ENCODE results near the gene HERC4. TPM values are rescaled to one million over a fixed set of nuclear protein-coding genes. Genes with fewer than 3 reads are reported as not detected.

HERC4 gene
- total and polyA plus RNA-seq, 2 donors (not counting 1 experiment from before 2014, with no cell fraction given): 53.1 to 140 TPM

DNA sequence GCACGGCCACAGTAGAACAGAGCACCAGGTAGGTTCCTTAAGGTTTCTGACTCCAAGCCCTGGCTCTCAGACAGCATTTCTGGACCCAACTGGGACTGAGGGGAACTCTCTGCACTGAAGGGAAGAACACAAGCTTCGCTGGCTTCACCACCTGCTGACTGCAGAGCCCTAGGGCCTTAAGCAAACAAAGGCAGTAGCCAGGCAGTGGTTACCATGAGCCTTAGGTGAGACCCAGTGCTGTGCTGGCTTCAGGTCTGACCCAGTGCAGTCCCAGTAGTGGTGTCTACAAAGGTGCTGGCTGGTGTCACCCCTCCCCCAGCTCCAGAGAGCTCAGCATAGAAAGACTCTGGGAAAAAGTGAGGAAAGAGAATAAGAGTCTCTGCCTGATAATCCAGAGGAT lies 131.2 kb downstream of the HERC4 start:
- Histone ChIP-seq H3K27me3 (ENCODE audit: control insufficient read depth, insufficient read depth, low read length) (no peaks in the 10 kb centered on the region), H3K9ac (ENCODE audit: insufficient read depth, low read length) (no peak overlapping the region), H2AFZ (ENCODE audit: low read length) (no peak overlapping the region), H3K4me3 (replicated peaks in 1 of 4; ENCODE audit: control extremely low read depth in 1 of 4, insufficient read depth in 1 of 4, low read depth in 3 of 4, low read length in 4 of 4) (no peak overlapping the region), H3K9me3 (ENCODE audit: control insufficient read depth, insufficient read depth, low read depth, low read length) (no peaks in the 10 kb centered on the region), H3K4me1 (ENCODE audit: control insufficient read depth, extremely low read depth, insufficient read depth, low read length) (no peaks in the 10 kb centered on the region), H3K36me3 (ENCODE audit: control insufficient read depth, insufficient read depth, low read length) (peaks cover 6% of the 10 kb centered on the region), H3K79me2 (ENCODE audit: control insufficient read depth, insufficient read depth, low read length) (peaks cover 12% of the 10 kb centered on the region), H3K27ac (ENCODE audit: insufficient read depth, low read length) (no peak overlapping the region), H4K20me1 (ENCODE audit: control insufficient read depth, extremely low read depth, insufficient read depth, low read length) (no peaks in the 10 kb centered on the region), H3K4me2 (ENCODE audit: extremely low read depth, insufficient read depth, low read length) (no peak overlapping the region)
- TF ChIP-seq, protein P1, sequence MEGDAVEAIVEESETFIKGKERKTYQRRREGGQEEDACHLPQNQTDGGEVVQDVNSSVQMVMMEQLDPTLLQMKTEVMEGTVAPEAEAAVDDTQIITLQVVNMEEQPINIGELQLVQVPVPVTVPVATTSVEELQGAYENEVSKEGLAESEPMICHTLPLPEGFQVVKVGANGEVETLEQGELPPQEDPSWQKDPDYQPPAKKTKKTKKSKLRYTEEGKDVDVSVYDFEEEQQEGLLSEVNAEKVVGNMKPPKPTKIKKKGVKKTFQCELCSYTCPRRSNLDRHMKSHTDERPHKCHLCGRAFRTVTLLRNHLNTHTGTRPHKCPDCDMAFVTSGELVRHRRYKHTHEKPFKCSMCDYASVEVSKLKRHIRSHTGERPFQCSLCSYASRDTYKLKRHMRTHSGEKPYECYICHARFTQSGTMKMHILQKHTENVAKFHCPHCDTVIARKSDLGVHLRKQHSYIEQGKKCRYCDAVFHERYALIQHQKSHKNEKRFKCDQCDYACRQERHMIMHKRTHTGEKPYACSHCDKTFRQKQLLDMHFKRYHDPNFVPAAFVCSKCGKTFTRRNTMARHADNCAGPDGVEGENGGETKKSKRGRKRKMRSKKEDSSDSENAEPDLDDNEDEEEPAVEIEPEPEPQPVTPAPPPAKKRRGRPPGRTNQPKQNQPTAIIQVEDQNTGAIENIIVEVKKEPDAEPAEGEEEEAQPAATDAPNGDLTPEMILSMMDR (conservative IDR thresholded peaks at IDR 0.05 in 1 of 2, IDR thresholded peaks at IDR 0.05 in 1 of 2; ENCODE audit: low read depth in 1 of 2, low read length in 2 of 2): no peak
- TF ChIP-seq EZH2 (IDR thresholded peaks at IDR 0.05; ENCODE audit: low read length, missing control alignments): no peak
- DNase-seq (ENCODE audit: low read depth in 2 of 2): no peak

DNA sequence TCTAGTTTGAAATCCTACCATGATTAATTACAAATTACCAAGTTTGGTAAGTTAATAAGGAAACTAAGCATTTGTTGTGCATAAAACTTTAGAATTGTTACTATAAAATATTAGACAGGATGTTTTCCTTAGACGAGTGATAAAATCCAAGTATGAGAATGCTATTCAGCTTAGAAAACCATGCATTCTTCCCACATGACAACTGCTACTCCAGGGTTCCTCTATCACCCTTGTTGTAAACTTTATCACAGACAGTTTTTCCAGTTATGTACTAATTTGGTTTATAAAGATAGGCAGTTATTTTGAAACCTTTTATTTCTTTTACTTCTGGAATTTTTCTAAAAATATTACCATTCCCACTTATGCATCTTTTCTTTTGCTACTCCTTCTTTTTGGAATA lies 138.7 kb downstream of the HERC4 start:
- peak in 1 of 2 donors; percentile 51 for DNase-seq (ENCODE audit: low read depth in 2 of 2)
- peaks cover 9% of the 10 kb centered on the region for H3K36me3 ChIP-seq (ENCODE audit: control insufficient read depth, insufficient read depth, low read length)
- no peak overlapping the region for H3K4me3 ChIP-seq (replicated peaks in 1 of 4; ENCODE audit: control extremely low read depth in 1 of 4, insufficient read depth in 1 of 4, low read depth in 3 of 4, low read length in 4 of 4)
- no peaks in the 10 kb centered on the region for H3K79me2 ChIP-seq (ENCODE audit: control insufficient read depth, insufficient read depth, low read length)
- H3K27me3 ChIP-seq (ENCODE audit: control insufficient read depth, insufficient read depth, low read length): no peaks in the 10 kb centered on the region
- H3K4me2 ChIP-seq (ENCODE audit: extremely low read depth, insufficient read depth, low read length): no peak overlapping the region
- H3K4me1 ChIP-seq (ENCODE audit: control insufficient read depth, extremely low read depth, insufficient read depth, low read length): no peaks in the 10 kb centered on the region
- no peak overlapping the region for H3K27ac ChIP-seq (ENCODE audit: insufficient read depth, low read length)
- H3K9me3 ChIP-seq (ENCODE audit: control insufficient read depth, insufficient read depth, low read depth, low read length): no peaks in the 10 kb centered on the region
- TF ChIP-seq EZH2 (IDR thresholded peaks at IDR 0.05; ENCODE audit: low read length, missing control alignments): no peak
- TF ChIP-seq, protein P1 (conservative IDR thresholded peaks at IDR 0.05 in 1 of 2, IDR thresholded peaks at IDR 0.05 in 1 of 2; ENCODE audit: low read depth in 1 of 2, low read length in 2 of 2): no peak
- no peaks in the 10 kb centered on the region for H4K20me1 ChIP-seq (ENCODE audit: control insufficient read depth, extremely low read depth, insufficient read depth, low read length)
- no peak overlapping the region for H3K9ac ChIP-seq (ENCODE audit: insufficient read depth, low read length)
- no peak overlapping the region for H2AFZ ChIP-seq (ENCODE audit: low read length)

DNA sequence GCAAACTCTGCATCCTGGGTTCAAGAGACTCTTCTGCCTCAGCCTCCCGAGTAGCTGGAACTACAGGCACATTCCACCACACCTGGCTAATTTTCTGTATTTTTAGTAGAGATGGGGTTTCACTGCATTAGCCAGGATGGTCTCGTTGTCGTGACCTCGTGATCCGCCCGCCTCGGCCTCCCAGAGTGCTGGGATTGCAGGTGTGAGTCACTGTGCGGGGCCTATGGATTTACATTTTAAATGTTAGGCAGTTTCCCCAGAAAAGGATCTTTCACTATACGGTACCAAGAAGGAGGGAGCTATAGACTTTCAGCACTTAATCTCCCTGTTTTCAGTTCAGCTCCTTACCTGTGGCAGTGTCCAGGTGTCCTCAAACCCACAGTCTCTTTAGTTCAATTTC lies 139.9 kb downstream of the HERC4 start:
- Histone ChIP-seq H3K36me3 (ENCODE audit: control insufficient read depth, insufficient read depth, low read length) (peaks cover 12% of the 10 kb centered on the region), H3K4me3 (replicated peaks in 1 of 4; ENCODE audit: control extremely low read depth in 1 of 4, insufficient read depth in 1 of 4, low read depth in 3 of 4, low read length in 4 of 4) (no peak overlapping the region), H3K9me3 (ENCODE audit: control insufficient read depth, insufficient read depth, low read depth, low read length) (no peaks in the 10 kb centered on the region), H3K4me2 (ENCODE audit: extremely low read depth, insufficient read depth, low read length) (no peak overlapping the region), H3K27ac (ENCODE audit: insufficient read depth, low read length) (no peak overlapping the region), H3K9ac (ENCODE audit: insufficient read depth, low read length) (no peak overlapping the region), H2AFZ (ENCODE audit: low read length) (no peak overlapping the region), H4K20me1 (ENCODE audit: control insufficient read depth, extremely low read depth, insufficient read depth, low read length) (no peaks in the 10 kb centered on the region), H3K27me3 (ENCODE audit: control insufficient read depth, insufficient read depth, low read length) (no peaks in the 10 kb centered on the region), H3K4me1 (ENCODE audit: control insufficient read depth, extremely low read depth, insufficient read depth, low read length) (no peaks in the 10 kb centered on the region), H3K79me2 (ENCODE audit: control insufficient read depth, insufficient read depth, low read length) (no peaks in the 10 kb centered on the region)
- DNase-seq (ENCODE audit: low read depth in 2 of 2): no peak
- no peak for TF ChIP-seq EZH2 (IDR thresholded peaks at IDR 0.05; ENCODE audit: low read length, missing control alignments)
- TF ChIP-seq, protein P1 (conservative IDR thresholded peaks at IDR 0.05 in 1 of 2, IDR thresholded peaks at IDR 0.05 in 1 of 2; ENCODE audit: low read depth in 1 of 2, low read length in 2 of 2): no peak

Data from fibroblast of lung (primary cell).